ENCODE results near the gene C20orf204. TPM values are rescaled to one million over a fixed set of nuclear protein-coding genes. Genes with fewer than 3 reads are reported as not detected.
A peak's percentile ranks its signal among the peaks of the same experiment; 100 is the strongest.

Gene C20orf204
- total and polyA plus RNA-seq, 9 of the 15 experiments (the other 6 are each of a cell fraction or from before 2014, with no cell fraction given), result 0.11 to 1.1 (median 0.36) TPM; not detected in 2

DNA sequence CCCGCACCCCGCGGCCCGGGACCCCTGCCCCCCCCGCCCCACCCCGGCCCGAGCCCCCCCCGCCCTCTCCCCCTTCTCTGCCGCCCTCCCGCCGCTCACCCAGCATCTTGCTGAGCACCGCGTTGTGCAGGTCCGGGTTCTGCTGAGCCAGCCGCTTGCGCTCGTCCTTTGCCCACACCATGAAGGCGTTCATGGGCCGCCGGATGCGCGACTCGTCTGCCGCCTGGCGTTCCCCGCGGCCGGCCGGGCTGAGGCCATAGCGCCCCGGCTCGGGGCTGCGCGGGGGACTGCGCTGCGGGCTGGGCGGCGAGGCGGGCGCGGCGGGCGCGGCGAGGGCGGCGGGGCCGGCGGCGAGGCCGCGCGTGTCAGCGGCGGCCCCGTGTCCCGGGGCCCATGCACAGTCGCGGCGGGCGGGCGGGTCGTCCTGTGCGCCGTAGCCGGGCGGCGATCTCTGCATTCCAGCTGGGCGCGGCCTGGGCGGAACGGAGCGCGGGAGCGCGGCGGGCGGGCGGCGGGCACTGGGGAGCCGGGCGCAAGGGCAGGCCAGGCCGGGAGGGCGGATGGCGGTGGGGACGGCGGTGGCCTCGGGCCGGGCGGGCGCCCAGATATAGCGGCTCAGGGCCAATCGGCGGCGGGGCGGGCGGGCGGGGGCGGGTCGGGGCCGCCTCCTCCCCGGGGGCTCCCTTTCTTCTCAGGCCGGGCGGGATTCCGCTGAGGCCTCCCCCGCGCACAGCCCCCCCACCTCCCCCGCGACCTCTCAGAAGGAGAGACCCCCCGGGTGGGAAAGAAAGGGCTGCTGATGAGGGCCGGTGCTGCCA, 13.3 kb downstream of the C20orf204 start, which contains the start of gene SOX18:
TSS of gene SOX18 (minus strand) at position 580 of the 818 bp plus-strand sequence. CDS start at position 457, 123 bp downstream.
- DNase-seq (ENCODE audit: extremely low read depth in 1 of 4, low spot score in 3 of 4) (peak; percentile 73 to 90 (median 83)), FAIRE-seq (no peak), ATAC-seq (peak; percentile 52)
- peak within 1 kb of the TSS; percentile 92 for H2AFZ ChIP-seq (ENCODE audit: low read depth, low read length)
- H3K9me1 ChIP-seq (ENCODE audit: control insufficient read depth, insufficient read depth, low read length), result peaks cover 4% of the 10 kb centered on the region
- ChIA-PET POLR2A (interaction anchor here (1.0 to 1.1 kb wide), 2 partner anchors 8 to 9 kb away, joined by 3 read pairs; no protein-coding TSS in a partner anchor), CTCF (ENCODE audit: low intra/inter-chr PET ratio) (no interaction called here)
- H3K9me3 ChIP-seq (replicated peaks; ENCODE audit: control insufficient read depth, insufficient read depth, low read depth, low read length), result no peaks in the 10 kb centered on the region
- peak within 1 kb of the TSS; percentile 48 for H3K4me3 ChIP-seq
- peak within 1 kb of the TSS; percentile 85 for H3K27ac ChIP-seq (ENCODE audit: extremely low read depth, low read depth, low read length)
- H3K4me1 ChIP-seq (replicated peaks in 1 of 2; ENCODE audit: control insufficient read depth in 2 of 2, insufficient read depth in 2 of 2, low read length in 2 of 2), result peaks cover 40 to 88% of the 10 kb centered on the region in 2 experiments
- in situ Hi-C loops (cut with MboI) (no loop called here), intact Hi-C loops (cut with micrococcal nuclease) (no loop called here)
- 0% methylated on average over 5 of the region's 111 CpGs for WGBS (ENCODE audit: insufficient coverage, low coverage, missing lambda C conversion rate)
- BruUV-seq (replicated peaks), result no TSS peak
- H3K36me3 ChIP-seq (ENCODE audit: control insufficient read depth, insufficient read depth, low read length), result peaks cover 12% of the 10 kb centered on the region; the same call in 1 of the 3 replicates
- peak within 1 kb of the TSS; percentile 82 for H3K4me2 ChIP-seq (ENCODE audit: insufficient read depth, low read length)
- peaks cover 12% of the 10 kb centered on the region for H3K79me2 ChIP-seq (ENCODE audit: control insufficient read depth, insufficient read depth, low read length)
- no peaks in the 10 kb centered on the region for H4K20me1 ChIP-seq (replicated peaks; ENCODE audit: control insufficient read depth, insufficient read depth, low read length)
- H3K9ac ChIP-seq (ENCODE audit: insufficient read depth in 1 of 2, low read depth in 2 of 2, low read length in 2 of 2), result peak within 1 kb of the TSS; percentile 68 to 93
- H3K27me3 ChIP-seq (ENCODE audit: control insufficient read depth in 2 of 2, insufficient read depth in 2 of 2, low read length in 2 of 2), result no peaks in the 10 kb centered on the region
- TF ChIP-seq ERF (CRISPR knock-in tag; IDR thresholded peaks at IDR 0.05), result no peak
- TF ChIP-seq ZBTB7A (IDR thresholded peaks at IDR 0.05; ENCODE audit: borderline replicate concordance, control insufficient read depth, low read depth, low read length), result peak; percentile 71; the same call in 1 of the 2 replicates
- TF ChIP-seq FOSL1 (tag; conservative IDR thresholded peaks at IDR 0.05), result no peak
- peak in 1 of 2 experiments; percentile 45 for TF ChIP-seq E2F6 (IDR thresholded peaks at IDR 0.05; ENCODE audit: borderline replicate concordance in 1 of 2, extremely low read depth in 1 of 2, insufficient read depth in 1 of 2, insufficient read length in 1 of 2, low read depth in 1 of 2, low read length in 1 of 2, poor library complexity in 1 of 2, severe bottlenecking in 1 of 2)
- no peak for TF ChIP-seq XRCC5 (IDR thresholded peaks at IDR 0.05; ENCODE audit: low read depth, low read length)
- no peak for TF ChIP-seq FOXA3 (CRISPR knock-in tag; conservative IDR thresholded peaks at IDR 0.05 in 1 of 2, IDR thresholded peaks at IDR 0.05 in 1 of 2)
- peak; percentile 60 for TF ChIP-seq RBFOX2 (IDR thresholded peaks at IDR 0.05; ENCODE audit: low read depth, low read length)
- no peak for TF ChIP-seq ARID2 (IDR thresholded peaks at IDR 0.05)
- TF ChIP-seq MECOM (CRISPR knock-in tag; IDR thresholded peaks at IDR 0.05), result no peak
- no peak for TF ChIP-seq CSDE1 (IDR thresholded peaks at IDR 0.05)
- no peak for TF ChIP-seq TCF7L2 (IDR thresholded peaks at IDR 0.05; ENCODE audit: low read depth, low read length)
- no peak for TF ChIP-seq ELK1 (CRISPR knock-in tag; IDR thresholded peaks at IDR 0.05)
- TF ChIP-seq KAT2B (IDR thresholded peaks at IDR 0.05; ENCODE audit: low read depth, low read length), result no peak
- no peak for TF ChIP-seq NRF1 (conservative IDR thresholded peaks at IDR 0.05 in 1 of 2, IDR thresholded peaks at IDR 0.05 in 1 of 2)
- TF ChIP-seq FOXJ2 (tag; IDR thresholded peaks at IDR 0.05), result no peak
- no peak for TF ChIP-seq ILK (tag; IDR thresholded peaks at IDR 0.05; ENCODE audit: borderline replicate concordance, low read depth)
- no peak for TF ChIP-seq NFYB (IDR thresholded peaks at IDR 0.05; ENCODE audit: extremely low read depth, insufficient read length)
- TF ChIP-seq HNRNPL (IDR thresholded peaks at IDR 0.05; ENCODE audit: low read depth, low read length), result peak; percentile 84
- no peak for TF ChIP-seq YBX1 (IDR thresholded peaks at IDR 0.05)
